GM19452 (cell line): ENCODE results near the gene SLC13A1.
"Not testable (repeated sequence)": the region's sequence is repeated elsewhere in the genome, so short reads cannot be mapped to it uniquely, and the experiment has no call there.

Source experiments
- ATAC-seq: cut with Tn5 transposase; IDR thresholded peaks from one replicate; pipeline ENCODE4 v1.9.1; 2021; ENCODE audit not compliant: unreplicated experiment

Gene SLC13A1

DNA sequence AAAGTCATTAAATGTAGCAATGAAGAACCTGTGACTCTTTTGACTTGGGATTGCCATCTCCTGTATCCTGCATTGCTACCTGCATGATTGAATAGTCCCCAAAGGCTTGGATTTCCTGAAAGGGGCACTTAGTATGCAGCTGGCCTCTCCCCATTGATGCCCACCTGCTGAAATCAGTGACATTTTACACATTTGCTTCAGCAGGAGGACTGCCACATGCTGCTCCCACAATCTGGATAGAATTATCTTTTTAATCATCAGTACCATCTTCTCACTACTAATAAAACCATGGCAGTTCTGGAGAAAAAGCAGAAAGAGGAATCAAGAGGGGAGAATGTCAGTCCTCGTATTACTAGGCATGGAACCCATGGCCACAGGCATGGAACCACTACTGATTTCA, 67.8 kb downstream of the SLC13A1 start:
- no peak for ATAC-seq

DNA sequence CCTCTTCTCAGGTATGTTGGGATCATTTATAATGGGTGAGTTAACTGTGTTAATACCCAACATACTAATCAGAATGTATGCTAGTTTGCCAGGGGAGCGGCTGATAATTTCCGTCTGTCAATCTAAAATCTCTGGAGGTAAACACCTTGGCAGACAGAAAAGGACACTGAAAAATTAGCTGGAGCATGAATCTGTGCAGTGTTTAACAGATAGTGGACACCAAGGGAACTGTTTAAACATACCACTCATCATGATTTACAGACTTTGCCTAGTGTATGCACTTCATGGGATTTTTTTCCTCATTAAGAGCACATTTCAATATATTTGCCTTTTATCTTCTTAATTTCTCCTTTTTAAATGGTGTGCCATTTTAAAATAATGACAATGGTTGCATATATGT, 68.2 kb downstream of the SLC13A1 start:
- no peak for ATAC-seq

DNA sequence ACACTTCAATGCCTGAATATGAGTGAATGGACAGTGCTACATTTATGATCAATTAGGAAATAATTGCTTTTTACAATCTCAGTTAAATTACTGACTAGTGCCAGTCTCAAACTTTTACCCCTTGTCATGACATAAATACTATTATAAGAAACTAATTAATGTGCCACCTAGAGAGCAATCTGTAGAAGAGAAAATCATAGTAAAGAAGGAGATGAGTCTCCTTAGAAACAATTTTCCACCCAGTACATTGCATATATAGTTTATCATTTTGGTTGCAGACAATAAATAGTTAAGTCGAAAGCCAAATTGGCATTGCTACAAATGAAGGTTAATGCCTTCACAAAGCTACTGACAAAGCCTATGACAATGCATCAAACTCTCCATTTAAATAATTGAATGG, 68.6 kb downstream of the SLC13A1 start:
- ATAC-seq: no peak

DNA sequence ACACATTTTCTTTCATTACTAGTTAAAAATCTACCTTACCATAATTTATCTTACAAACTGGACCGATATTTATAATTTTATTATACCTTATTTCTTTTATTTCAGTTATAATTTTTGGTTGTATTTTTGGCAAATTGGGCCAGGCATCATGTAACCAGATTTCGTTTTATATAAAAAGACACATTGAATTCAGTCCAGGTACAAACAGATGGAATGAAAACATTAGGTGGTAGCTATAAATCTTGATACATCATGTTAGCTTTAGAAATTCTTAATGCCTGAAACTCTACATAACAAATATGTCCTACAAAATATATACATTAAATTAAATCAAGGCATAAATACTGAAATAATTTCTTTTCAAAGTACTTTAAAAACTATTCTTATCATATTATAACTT, 73.1 kb downstream of the SLC13A1 start:
- no peak for ATAC-seq

DNA sequence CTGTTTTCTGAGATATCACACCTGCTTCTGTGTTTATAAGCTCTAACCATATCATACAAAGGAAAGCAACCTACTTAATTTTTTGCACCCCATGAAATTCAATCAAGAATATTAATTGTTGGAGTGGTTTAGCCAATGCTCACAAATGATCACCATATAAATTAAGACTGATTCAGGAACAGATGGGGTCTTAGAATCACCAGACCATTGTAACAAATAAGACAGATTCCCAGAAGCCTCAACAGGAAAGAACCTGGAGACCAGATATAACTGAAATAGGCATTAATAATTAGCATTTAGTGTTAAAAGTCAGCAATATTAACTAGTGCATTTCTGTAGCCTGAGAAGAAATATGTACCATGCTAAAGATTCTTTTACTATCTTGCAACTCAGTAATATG, 73.6 kb downstream of the SLC13A1 start:
- no peak for ATAC-seq

DNA sequence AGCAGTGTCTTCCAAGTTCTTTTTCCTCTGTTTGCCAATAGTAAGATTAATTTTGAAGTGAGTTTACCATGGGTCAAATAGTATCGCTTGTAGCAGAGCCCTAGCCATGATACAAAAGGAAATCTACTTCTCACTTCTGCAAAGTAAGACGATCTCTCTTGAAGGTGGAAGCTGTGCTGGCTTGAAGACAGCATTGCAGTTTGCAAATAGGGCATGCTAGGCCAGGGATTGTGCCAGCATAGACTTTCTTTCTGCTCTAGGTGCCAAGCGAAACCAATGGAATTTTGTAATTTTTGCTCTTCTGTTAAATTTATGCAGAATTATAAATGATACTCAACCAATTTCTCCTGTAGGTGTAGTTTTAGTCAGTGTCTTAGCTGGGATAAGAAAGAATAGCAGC, 74.5 kb downstream of the SLC13A1 start:
- ATAC-seq: no peak

DNA sequence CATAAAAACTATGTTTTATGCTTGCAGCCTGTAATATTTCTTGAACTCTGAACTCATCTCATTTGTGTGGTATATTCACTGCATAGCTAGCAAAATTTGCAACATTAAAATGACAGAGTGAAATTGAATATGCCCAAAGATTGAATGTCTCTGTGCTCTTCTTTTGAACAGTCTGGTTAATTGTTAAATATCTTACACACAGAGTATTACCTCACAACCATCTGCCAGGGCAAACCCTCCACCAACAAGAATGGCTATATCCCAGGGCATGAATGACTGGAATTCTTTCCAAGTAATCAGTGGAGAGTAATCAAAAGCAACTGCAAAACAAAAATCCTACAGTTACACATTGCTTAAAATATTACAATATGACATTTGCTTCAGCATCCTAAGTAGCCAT, 76.9 kb downstream of the SLC13A1 start:
- no peak for ATAC-seq

DNA sequence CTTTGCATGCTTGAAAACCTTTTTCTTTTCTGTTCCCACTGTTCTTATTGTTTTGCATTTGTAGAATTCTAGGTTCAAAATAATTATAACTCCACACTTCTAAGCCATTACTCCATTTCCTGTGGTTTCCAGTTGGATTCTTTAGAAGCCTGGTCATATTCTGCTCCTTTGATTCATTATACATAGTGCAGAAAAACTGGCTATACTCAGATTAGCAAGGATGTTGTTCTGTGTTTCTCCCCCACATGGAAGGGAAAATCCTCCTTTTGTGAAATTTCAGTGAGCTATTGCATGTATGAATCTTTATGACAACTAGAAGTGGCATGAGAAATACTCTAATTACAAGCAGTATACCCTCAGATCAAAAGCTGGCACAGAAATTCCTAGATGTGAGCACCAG, 79.5 kb downstream of the SLC13A1 start:
- ATAC-seq: no peak

DNA sequence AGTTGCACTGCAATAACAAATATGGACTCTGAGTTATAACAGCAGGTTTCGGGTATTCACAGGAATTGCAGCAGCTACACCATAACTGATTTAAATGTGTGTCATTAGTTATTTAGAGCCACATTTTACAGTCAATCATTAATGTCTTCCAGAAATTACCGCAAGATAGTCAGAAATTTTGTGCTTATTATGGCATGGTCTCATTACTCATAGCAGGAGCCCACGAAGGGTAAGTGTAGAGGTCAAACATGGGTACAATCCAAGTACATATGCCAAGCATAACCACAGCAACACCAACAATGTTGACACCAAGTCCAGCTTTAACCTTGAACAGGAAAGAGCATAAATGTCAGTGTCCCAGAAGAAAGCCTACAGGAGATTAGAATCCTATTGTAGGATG, 84.4 kb downstream of the SLC13A1 start:
- no peak for ATAC-seq

DNA sequence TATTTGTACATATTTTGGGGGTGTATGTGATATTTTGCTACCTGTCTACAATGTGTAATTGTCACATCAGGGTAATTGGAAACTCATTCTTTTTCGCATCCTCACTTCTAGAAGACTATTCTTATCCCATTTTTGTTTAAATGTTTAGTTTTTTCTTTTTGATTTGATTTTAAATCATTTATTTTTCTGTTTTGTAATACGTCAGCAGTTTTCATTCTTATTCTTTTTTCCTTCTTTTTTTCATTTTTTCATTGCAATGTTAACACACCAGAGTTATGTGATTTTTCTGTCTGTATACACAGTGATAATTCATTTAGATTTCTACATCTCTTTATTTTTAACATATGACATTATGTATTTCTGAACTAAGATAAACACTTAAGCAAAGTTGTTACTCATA, 85.5 kb downstream of the SLC13A1 start:
- ATAC-seq: no peak

DNA sequence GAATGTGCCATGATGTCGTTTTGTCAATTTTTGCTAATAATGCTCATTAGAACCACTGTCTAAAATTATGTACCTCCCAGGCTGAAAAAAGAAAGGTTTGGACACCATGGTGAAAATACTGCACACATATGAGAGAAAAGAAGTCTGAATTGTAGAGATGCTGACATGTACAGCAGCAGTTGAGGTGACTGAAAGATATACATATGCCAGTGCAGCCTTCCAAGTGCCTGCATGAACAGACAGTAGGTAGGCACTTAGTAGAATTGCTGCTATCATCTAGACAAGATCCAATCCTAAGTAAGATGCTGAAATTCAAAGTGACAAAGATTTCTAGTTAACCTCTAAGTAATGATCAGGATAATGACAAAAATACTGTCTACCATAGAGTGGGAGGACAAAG, 86.9 kb downstream of the SLC13A1 start:
- no peak for ATAC-seq

DNA sequence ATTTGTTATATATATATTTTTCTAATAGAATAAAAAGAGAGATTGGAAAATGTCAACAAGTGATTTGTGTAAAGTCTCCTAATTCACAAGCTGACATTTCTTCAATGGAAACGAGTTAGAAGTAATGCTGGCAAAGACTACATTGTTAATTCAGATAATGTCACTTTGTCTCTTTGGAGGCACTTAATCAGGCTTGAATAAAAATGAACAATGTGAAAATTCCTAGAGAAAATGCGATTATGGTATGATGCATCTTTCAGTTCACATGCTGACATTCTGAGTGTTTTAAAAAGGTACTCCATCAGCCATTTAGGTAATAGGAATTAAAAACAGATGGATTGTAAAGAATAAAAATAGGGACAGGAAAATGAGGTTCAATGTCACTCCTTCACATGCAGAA, 100.1 kb downstream of the SLC13A1 start:
- no peak for ATAC-seq

DNA sequence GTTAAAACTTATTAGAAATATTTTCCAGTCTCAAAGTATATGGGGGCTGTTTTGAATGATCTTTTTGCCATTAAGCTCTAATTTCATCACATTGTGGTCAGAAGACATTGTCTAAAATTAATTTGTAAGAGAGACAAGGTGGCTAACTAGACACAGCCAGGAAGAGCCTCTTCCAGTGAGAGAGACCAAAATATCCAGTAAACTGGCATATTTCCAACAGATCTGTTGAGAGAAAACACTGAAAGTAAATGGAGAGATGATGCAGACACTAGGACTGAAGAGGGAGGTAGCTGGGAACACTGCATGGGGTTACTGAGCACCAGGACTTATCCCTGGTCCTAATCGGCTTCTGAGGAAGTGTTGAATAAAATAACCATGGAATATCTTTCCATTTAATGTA, 102.8 kb downstream of the SLC13A1 start:
- no peak for ATAC-seq

DNA sequence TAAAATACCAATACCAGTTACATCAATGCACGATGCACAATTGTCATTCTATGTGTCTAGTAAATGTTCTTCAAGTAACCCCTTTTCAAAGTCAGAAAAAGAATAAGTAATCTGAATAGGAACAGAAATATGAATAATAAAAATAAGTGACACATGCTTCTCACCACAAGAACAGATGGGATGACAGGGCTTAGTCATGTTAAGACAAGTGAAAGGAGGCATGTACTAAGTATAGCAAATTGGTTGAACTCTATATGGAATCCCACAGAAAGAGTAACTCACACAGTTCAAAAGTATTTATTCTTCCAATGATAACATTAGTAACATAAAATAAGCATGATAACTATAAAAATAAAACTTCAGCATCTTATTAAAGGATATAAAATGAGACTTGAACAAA, 103.3 kb downstream of the SLC13A1 start:
- no peak for ATAC-seq

DNA sequence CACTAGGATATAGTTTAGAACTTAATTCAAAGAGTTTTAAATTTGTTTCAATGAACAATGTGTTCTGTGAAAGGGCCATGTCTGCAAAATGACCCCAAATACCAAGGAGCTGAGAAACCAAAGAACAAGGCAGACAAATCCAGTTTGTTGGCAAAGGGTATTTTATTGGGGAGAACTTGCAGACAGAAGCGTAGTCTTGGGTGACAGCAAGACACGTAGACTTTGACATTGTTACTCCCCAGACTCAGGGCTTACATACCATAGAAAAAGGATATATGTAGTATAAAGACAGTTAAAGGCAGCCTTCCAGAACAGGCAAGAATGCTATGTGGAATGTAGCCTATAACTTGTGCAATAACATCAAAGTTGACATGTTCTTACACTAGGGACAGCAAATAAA, 109.3 kb downstream of the SLC13A1 start:
- no peak for ATAC-seq

DNA sequence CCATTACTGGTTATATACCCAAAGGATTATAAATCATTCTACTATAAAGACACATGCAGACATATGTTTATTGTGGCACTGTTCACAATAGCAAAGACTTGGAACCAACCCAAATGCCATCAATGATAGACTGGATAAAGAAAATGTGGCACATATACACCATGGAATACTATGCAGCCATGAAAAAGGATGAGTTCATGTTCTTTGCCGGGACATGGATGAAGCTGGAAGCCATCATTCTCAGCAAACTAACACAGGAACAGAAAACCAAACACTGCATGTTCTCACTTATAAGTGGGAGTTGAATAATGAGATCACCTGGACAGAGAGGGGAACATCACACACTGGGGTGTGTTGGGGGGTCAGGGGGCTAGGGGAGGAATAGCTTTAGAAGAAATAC, 112.9 kb downstream of the SLC13A1 start:
- not testable (repeated sequence) for ATAC-seq

DNA sequence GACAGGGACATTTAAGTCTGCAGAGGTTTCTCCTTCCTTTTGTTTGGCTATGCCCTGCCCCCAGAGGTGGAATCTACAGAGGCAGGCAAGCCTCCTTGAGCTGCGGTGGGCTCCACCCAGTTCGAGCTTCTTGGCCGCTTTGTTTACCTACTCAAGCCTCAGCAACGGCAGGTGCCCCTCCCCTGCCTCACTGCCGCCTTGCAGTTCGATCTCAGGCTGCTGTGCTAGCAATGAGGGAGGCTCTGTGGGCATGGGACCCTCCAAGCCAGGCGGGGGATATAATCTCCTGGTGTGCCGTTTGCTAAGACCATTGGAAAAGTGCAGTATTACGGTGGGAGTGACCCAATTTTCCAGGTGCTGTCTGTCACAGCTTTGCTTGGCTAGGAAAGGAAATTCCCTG, 114.9 kb downstream of the SLC13A1 start:
- ATAC-seq: not testable (repeated sequence)

DNA sequence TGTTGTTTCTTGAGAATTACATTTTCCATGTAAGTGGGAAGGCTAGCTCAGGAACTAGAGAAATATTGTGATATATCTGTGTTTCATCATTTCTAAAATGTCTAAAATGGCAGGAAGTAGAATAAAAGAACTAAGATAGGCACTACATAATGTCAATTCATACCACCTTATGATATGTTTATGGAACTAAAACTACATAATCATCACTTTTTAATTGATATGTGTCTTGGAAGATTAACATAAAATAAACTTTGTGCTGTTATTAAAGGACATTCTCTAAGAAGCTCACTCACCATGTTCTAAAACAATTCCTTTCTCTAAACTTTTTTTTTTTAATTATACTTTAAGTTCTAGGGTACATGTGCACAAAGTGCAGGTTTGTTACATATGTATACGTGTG, 120.7 kb downstream of the SLC13A1 start:
- no peak for ATAC-seq

DNA sequence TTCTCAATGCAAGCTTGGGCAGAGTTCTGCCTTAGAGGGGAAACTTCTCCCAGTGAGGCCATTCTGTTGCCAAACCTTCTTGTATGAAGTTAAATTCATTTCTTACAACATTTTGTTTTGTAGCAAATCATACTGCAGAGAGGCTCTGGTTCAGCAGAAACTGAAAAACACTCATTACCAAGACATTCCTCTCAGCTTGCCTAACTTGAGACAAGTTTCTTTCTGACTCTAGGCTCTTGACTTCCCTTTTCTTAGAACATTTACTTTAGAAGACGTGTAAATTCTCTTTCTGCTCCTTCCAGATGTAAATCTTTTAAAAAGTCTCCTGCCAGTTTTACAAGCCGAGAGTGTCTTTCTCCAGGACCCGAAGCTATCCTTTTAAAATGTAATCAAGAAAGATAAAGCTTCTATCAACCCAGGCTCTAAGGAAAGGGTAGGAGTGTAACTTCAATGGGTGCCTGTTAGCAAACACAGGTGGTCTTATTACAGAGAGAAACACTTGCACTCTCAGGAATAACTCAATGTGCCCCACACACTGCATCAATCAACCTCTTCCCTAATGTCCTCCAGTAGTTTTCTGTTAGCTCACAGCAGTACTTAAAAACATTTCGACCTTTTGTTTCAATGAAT, 123.8 kb downstream of the SLC13A1 start:
- ATAC-seq: no peak

DNA sequence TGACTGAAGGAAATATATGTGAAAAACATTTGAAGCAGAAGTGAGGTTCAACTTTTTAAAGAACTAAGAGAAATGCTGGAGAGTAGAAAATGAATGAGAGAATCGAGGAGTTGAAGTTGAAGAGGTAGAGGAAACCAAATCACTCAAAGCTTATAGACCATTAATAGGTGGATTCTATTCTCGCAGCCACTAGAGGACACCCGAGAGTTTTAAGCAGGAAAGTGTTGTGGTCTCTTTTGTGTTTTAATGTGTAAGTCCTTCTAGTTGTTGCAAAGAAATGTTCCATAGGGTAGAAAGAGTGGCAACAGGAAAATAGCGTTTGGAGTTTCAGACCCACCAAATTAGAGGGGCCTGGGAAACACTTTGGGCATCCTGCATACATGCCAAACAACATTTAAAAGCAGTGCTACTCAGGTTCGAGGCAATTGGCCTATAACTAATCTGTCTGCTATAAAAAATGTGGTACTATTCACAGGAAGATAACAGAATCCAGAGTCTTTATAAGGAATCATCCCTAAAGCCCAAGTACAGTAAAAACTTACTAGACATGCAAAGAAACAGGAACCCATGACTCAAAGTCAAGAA, 129.0 kb downstream of the SLC13A1 start:
- no peak for ATAC-seq

DNA sequence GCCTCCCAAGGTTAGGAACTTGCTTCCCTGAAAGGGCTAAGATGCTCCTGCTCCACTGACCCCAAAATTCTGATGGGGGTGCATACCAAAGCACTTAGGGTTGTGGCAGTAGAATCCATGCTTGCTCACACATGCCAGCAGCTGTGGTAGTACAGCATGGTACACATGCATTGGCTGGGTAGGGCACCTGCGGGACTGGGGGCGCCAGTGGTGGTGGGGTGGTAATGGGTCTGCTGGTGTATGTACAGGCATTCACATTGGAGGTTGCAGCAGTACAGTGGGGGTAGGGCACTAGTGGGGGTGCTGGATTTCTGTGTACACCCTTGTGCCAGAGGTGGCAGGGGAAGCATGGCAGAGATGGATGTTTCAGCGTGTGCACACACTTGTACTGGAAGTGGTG, 132.0 kb downstream of the SLC13A1 start:
- no peak for ATAC-seq
